GM21723 (cell line): Measurements from ENCODE around the gene ASPHD2.

Experiments
- ATAC-seq: cut with Tn5 transposase; IDR thresholded peaks from one replicate; pipeline ENCODE4 v1.9.1; 2021; ENCODE audit warnings: mild to moderate bottlenecking, moderate library complexity; ENCODE audit not compliant: unreplicated experiment

Gene ASPHD2

GRCh38 chr22:26445577-26446275 lies 16.7 kb downstream of the ASPHD2 start:
- no peak for ATAC-seq

GRCh38 chr22:26446808-26447515 lies 17.9 kb downstream of the ASPHD2 start:
- ATAC-seq, result no peak

GRCh38 chr22:26447584-26448329 lies 18.7 kb downstream of the ASPHD2 start:
- no peak for ATAC-seq

GRCh38 chr22:26448334-26448733 lies 19.3 kb downstream of the ASPHD2 start:
- ATAC-seq, result no peak

- no peak for ATAC-seq
Measured at GRCh38 chr22:26448941-26449340, 19.9 kb downstream of the ASPHD2 start.

- ATAC-seq, result no peak
Measured at GRCh38 chr22:26450453-26451185, 21.6 kb downstream of the ASPHD2 start.

GRCh38 chr22:26452236-26453016 lies 23.4 kb downstream of the ASPHD2 start:
- no peak for ATAC-seq

GRCh38 chr22:26453216-26453615 lies 24.2 kb downstream of the ASPHD2 start:
- no peak for ATAC-seq

- no peak for ATAC-seq
Measured at GRCh38 chr22:26453812-26454500, 24.9 kb downstream of the ASPHD2 start.

- no peak for ATAC-seq
Measured at GRCh38 chr22:26457661-26458272, 28.7 kb downstream of the ASPHD2 start.

GRCh38 chr22:26460202-26460601 lies 31.1 kb downstream of the ASPHD2 start:
- no peak for ATAC-seq

- ATAC-seq, result no peak
Measured at GRCh38 chr22:26461188-26461810, 32.2 kb downstream of the ASPHD2 start.

- no peak for ATAC-seq
Measured at GRCh38 chr22:26462051-26462450, 33.0 kb downstream of the ASPHD2 start.

- ATAC-seq, result no peak
Measured at GRCh38 chr22:26462641-26463040, 33.6 kb downstream of the ASPHD2 start.

GRCh38 chr22:26463101-26463661 lies 34.1 kb downstream of the ASPHD2 start:
- no peak for ATAC-seq

GRCh38 chr22:26463688-26464087 lies 34.6 kb downstream of the ASPHD2 start:
- no peak for ATAC-seq

GRCh38 chr22:26464312-26464711 lies 35.3 kb downstream of the ASPHD2 start:
- no peak for ATAC-seq

- no peak for ATAC-seq
Measured at GRCh38 chr22:26466196-26466595, 37.1 kb downstream of the ASPHD2 start.

GRCh38 chr22:26470807-26471206 lies 41.7 kb downstream of the ASPHD2 start:
- ATAC-seq, result no peak
